ENCODE measurements around the gene PRAC1.

Gene PRAC1

GRCh38 chr17:48746916-48747444 is 24.7 kb upstream of the PRAC1 start:
- no peak for DNase-seq

- DNase-seq = no peak
Measured at GRCh38 chr17:48745381-48746275, 23.3 kb upstream of the PRAC1 start.

- DNase-seq = no peak
Measured at GRCh38 chr17:48740537-48740936, 18.2 kb upstream of the PRAC1 start.

- no peak for DNase-seq
Measured at GRCh38 chr17:48738803-48739526, 16.6 kb upstream of the PRAC1 start.

- no peak for DNase-seq
Measured at GRCh38 chr17:48738424-48738802, 16.1 kb upstream of the PRAC1 start.

- DNase-seq = no peak
Measured at GRCh38 chr17:48737330-48738043, 15.2 kb upstream of the PRAC1 start.

- DNase-seq = no peak
Measured at GRCh38 chr17:48735062-48735351, 12.7 kb upstream of the PRAC1 start.

GRCh38 chr17:48734333-48735061 is 12.2 kb upstream of the PRAC1 start:
- no peak for DNase-seq

- DNase-seq = no peak
Measured at GRCh38 chr17:48733632-48734328, 11.5 kb upstream of the PRAC1 start.

- no peak for DNase-seq
Measured at GRCh38 chr17:48732688-48733629, 10.6 kb upstream of the PRAC1 start.

- DNase-seq = no peak
Measured at GRCh38 chr17:48731355-48731754, 9.0 kb upstream of the PRAC1 start.

GRCh38 chr17:48730240-48730550 is 7.9 kb upstream of the PRAC1 start:
- no peak for DNase-seq

- DNase-seq = no peak
Measured at GRCh38 chr17:48729335-48730239, 7.3 kb upstream of the PRAC1 start.

GRCh38 chr17:48728232-48729231 is 6.2 kb upstream of the PRAC1 start, which contains the start of gene HOXB13:
Gene HOXB13 (minus strand): TSS chr17:48728750. CDS start chr17:48728593, 157 bp downstream.
- DNase-seq = peak in 2 of 5 donors; percentile 24 to 25

GRCh38 chr17:48727415-48728175 is 5.3 kb upstream of the PRAC1 start:
- DNase-seq = no peak

GRCh38 chr17:48726916-48727286 is 4.6 kb upstream of the PRAC1 start:
- no peak for DNase-seq

GRCh38 chr17:48726114-48726915 is 4.0 kb upstream of the PRAC1 start:
- DNase-seq = no peak

Data from T-helper 1 cell (primary cell).